ENCODE results near the gene CD6.

The CD6 gene

GRCh38 chr11:61041755-61042518, 70.5 kb downstream of the CD6 start:
- no peak for TF ChIP-seq YY1 (IDR thresholded peaks at IDR 0.05; ENCODE audit: insufficient read depth, insufficient read length)
- no peak for TF ChIP-seq SUZ12 (IDR thresholded peaks at IDR 0.05; ENCODE audit: extremely low read depth, insufficient read depth, insufficient read length)
- no peak for TF ChIP-seq ZNF274 (IDR thresholded peaks at IDR 0.05; ENCODE audit: low read depth, low read length)

GRCh38 chr11:61042537-61042936, 71.1 kb downstream of the CD6 start:
- Histone ChIP-seq H3K9ac (ENCODE audit: insufficient read length, low read depth) (no peak overlapping the region), H3K9me3 (ENCODE audit: insufficient read depth, low read length) (no peaks in the 10 kb centered on the region), H3K4me3 (ENCODE audit: insufficient read length, low read depth) (no peak overlapping the region), H3K36me3 (ENCODE audit: insufficient read depth, insufficient read length, low read length) (no peaks in the 10 kb centered on the region), H3K27me3 (ENCODE audit: insufficient read depth, insufficient read length) (peaks cover 9% of the 10 kb centered on the region), H3K4me1 (ENCODE audit: insufficient read depth, insufficient read length) (peaks cover 5% of the 10 kb centered on the region)
- TF ChIP-seq ZNF274 (IDR thresholded peaks at IDR 0.05; ENCODE audit: low read depth, low read length) (no peak), SUZ12 (IDR thresholded peaks at IDR 0.05; ENCODE audit: extremely low read depth, insufficient read depth, insufficient read length) (no peak), YY1 (IDR thresholded peaks at IDR 0.05; ENCODE audit: insufficient read depth, insufficient read length) (no peak)
- no peak for DNase-seq (ENCODE audit: low read depth, low spot score)

More at GRCh38 chr11:61041755-61042518, 70.5 kb downstream of the CD6 start:
- no peak overlapping the region for H3K4me3 ChIP-seq (ENCODE audit: insufficient read length, low read depth)
- no peaks in the 10 kb centered on the region for H3K36me3 ChIP-seq (ENCODE audit: insufficient read depth, insufficient read length, low read length)
- peak overlapping the region; percentile 47 for H3K9ac ChIP-seq (ENCODE audit: insufficient read length, low read depth)
- no peaks in the 10 kb centered on the region for H3K9me3 ChIP-seq (ENCODE audit: insufficient read depth, low read length)
- H3K27me3 ChIP-seq (ENCODE audit: insufficient read depth, insufficient read length), result peaks cover 3% of the 10 kb centered on the region
- DNase-seq (ENCODE audit: low read depth, low spot score), result peak; percentile 74
- H3K4me1 ChIP-seq (ENCODE audit: insufficient read depth, insufficient read length), result peaks cover 5% of the 10 kb centered on the region

- DNase-seq (ENCODE audit: low read depth, low spot score), result no peak
- no peaks in the 10 kb centered on the region for H3K9me3 ChIP-seq (ENCODE audit: insufficient read depth, low read length)
- peaks cover 11% of the 10 kb centered on the region for H3K27me3 ChIP-seq (ENCODE audit: insufficient read depth, insufficient read length)
- no peaks in the 10 kb centered on the region for H3K36me3 ChIP-seq (ENCODE audit: insufficient read depth, insufficient read length, low read length)
- no peak overlapping the region for H3K4me3 ChIP-seq (ENCODE audit: insufficient read length, low read depth)
- H3K4me1 ChIP-seq (ENCODE audit: insufficient read depth, insufficient read length), result peaks cover 5% of the 10 kb centered on the region
- TF ChIP-seq ZNF274 (IDR thresholded peaks at IDR 0.05; ENCODE audit: low read depth, low read length) (no peak), YY1 (IDR thresholded peaks at IDR 0.05; ENCODE audit: insufficient read depth, insufficient read length) (no peak), SUZ12 (IDR thresholded peaks at IDR 0.05; ENCODE audit: extremely low read depth, insufficient read depth, insufficient read length) (no peak)
- no peak overlapping the region for H3K9ac ChIP-seq (ENCODE audit: insufficient read length, low read depth)
These were observed 71.6 kb downstream of the CD6 start for GRCh38 chr11:61042961-61043540.

GRCh38 chr11:61045271-61045670, 73.8 kb downstream of the CD6 start:
- Histone ChIP-seq H3K4me1 (ENCODE audit: insufficient read depth, insufficient read length) (peaks cover 5% of the 10 kb centered on the region), H3K9ac (ENCODE audit: insufficient read length, low read depth) (no peak overlapping the region), H3K27me3 (ENCODE audit: insufficient read depth, insufficient read length) (peaks cover 11% of the 10 kb centered on the region), H3K9me3 (ENCODE audit: insufficient read depth, low read length) (no peaks in the 10 kb centered on the region), H3K36me3 (ENCODE audit: insufficient read depth, insufficient read length, low read length) (no peaks in the 10 kb centered on the region), H3K4me3 (ENCODE audit: insufficient read length, low read depth) (no peak overlapping the region)
- no peak for TF ChIP-seq SUZ12 (IDR thresholded peaks at IDR 0.05; ENCODE audit: extremely low read depth, insufficient read depth, insufficient read length)
- TF ChIP-seq YY1 (IDR thresholded peaks at IDR 0.05; ENCODE audit: insufficient read depth, insufficient read length), result no peak
- TF ChIP-seq ZNF274 (IDR thresholded peaks at IDR 0.05; ENCODE audit: low read depth, low read length), result no peak
- no peak for DNase-seq (ENCODE audit: low read depth, low spot score)

- Histone ChIP-seq H3K4me1 (ENCODE audit: insufficient read depth, insufficient read length) (no peaks in the 10 kb centered on the region), H3K27me3 (ENCODE audit: insufficient read depth, insufficient read length) (peaks cover 11% of the 10 kb centered on the region), H3K9me3 (ENCODE audit: insufficient read depth, low read length) (no peaks in the 10 kb centered on the region), H3K36me3 (ENCODE audit: insufficient read depth, insufficient read length, low read length) (no peaks in the 10 kb centered on the region), H3K9ac (ENCODE audit: insufficient read length, low read depth) (no peak overlapping the region), H3K4me3 (ENCODE audit: insufficient read length, low read depth) (no peak overlapping the region)
- TF ChIP-seq ZNF274 (IDR thresholded peaks at IDR 0.05; ENCODE audit: low read depth, low read length) (no peak), SUZ12 (IDR thresholded peaks at IDR 0.05; ENCODE audit: extremely low read depth, insufficient read depth, insufficient read length) (no peak), YY1 (IDR thresholded peaks at IDR 0.05; ENCODE audit: insufficient read depth, insufficient read length) (no peak)
- DNase-seq (ENCODE audit: low read depth, low spot score), result no peak
These were observed 75.4 kb downstream of the CD6 start for GRCh38 chr11:61046833-61047232.

GRCh38 chr11:61048368-61049062, 77.0 kb downstream of the CD6 start:
- no peak for DNase-seq (ENCODE audit: low read depth, low spot score)
- peaks cover 11% of the 10 kb centered on the region for H3K27me3 ChIP-seq (ENCODE audit: insufficient read depth, insufficient read length)
- H3K4me3 ChIP-seq (ENCODE audit: insufficient read length, low read depth), result no peak overlapping the region
- TF ChIP-seq ZNF274 (IDR thresholded peaks at IDR 0.05; ENCODE audit: low read depth, low read length) (no peak), YY1 (IDR thresholded peaks at IDR 0.05; ENCODE audit: insufficient read depth, insufficient read length) (no peak), SUZ12 (IDR thresholded peaks at IDR 0.05; ENCODE audit: extremely low read depth, insufficient read depth, insufficient read length) (no peak)
- no peaks in the 10 kb centered on the region for H3K4me1 ChIP-seq (ENCODE audit: insufficient read depth, insufficient read length)
- H3K9ac ChIP-seq (ENCODE audit: insufficient read length, low read depth), result no peak overlapping the region
- H3K9me3 ChIP-seq (ENCODE audit: insufficient read depth, low read length), result no peaks in the 10 kb centered on the region
- no peaks in the 10 kb centered on the region for H3K36me3 ChIP-seq (ENCODE audit: insufficient read depth, insufficient read length, low read length)

GRCh38 chr11:61049063-61049377, 77.5 kb downstream of the CD6 start:
- H3K27me3 ChIP-seq (ENCODE audit: insufficient read depth, insufficient read length), result peaks cover 11% of the 10 kb centered on the region
- no peaks in the 10 kb centered on the region for H3K4me1 ChIP-seq (ENCODE audit: insufficient read depth, insufficient read length)
- TF ChIP-seq SUZ12 (IDR thresholded peaks at IDR 0.05; ENCODE audit: extremely low read depth, insufficient read depth, insufficient read length) (no peak), YY1 (IDR thresholded peaks at IDR 0.05; ENCODE audit: insufficient read depth, insufficient read length) (no peak), ZNF274 (IDR thresholded peaks at IDR 0.05; ENCODE audit: low read depth, low read length) (no peak)
- no peak overlapping the region for H3K9ac ChIP-seq (ENCODE audit: insufficient read length, low read depth)
- no peak overlapping the region for H3K4me3 ChIP-seq (ENCODE audit: insufficient read length, low read depth)
- H3K9me3 ChIP-seq (ENCODE audit: insufficient read depth, low read length), result no peaks in the 10 kb centered on the region
- no peaks in the 10 kb centered on the region for H3K36me3 ChIP-seq (ENCODE audit: insufficient read depth, insufficient read length, low read length)
- no peak for DNase-seq (ENCODE audit: low read depth, low spot score)
